GM13977 (cell line): ENCODE data around the gene NRROS.
"Not testable (repeated sequence)": the region's sequence is repeated elsewhere in the genome, so short reads cannot be mapped to it uniquely, and the experiment has no call there.

Source experiments
- DNase-seq: peaks from one replicate; pipeline ENCODE4 v3.0.0; 2012; ENCODE audit warnings: low spot score
- CTCF ChIP-seq: IDR thresholded peaks from 2 replicates; pipeline ENCODE4 v1.5.1; 2012; ENCODE audit warnings: mild to moderate bottlenecking, control low read depth; ENCODE audit not compliant: insufficient read depth; ENCODE audit errors: extremely low read depth, missing control alignments
- in situ Hi-C: fragments of 300-500 bp; cut with MboI; formaldehyde crosslinking; loops from one replicate; pipeline ENCODE4 v1.12.0; 2022; ENCODE audit warnings: low sequenced_read_pairs, low pct_unique_long_range_greater_than_20kb, mixed read lengths, inconsistent platforms; ENCODE audit not compliant: unreplicated experiment

NRROS gene

DNA sequence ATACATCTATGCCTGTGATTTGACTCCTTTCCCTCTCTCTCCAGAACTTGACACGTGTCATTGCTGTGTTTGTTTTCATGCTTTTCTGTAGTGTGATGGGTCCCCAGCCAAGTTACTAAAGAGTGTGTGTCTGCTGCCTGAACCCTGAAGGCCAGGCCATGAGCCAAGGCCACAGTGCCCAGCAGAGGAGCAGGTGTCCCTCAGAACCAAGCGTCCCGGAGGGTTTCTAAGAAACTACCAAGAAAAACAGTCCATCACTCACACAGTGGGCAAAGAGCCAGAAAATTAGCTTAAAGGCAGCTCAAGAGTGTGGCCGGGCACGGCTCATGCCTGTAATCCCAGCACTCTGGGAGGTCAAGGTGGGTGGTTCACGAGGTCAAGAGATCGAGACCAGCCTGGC lies 35.8 kb upstream of the NRROS start:
- in situ Hi-C loops: no loop called here

GRCh38 chr3:196604548-196604947 lies 34.9 kb upstream of the NRROS start:
- in situ Hi-C loops: no loop called here
- no peak for DNase-seq
- TF ChIP-seq CTCF: no peak

More for the DNA sequence above, 35.8 kb upstream of the NRROS start:
- TF ChIP-seq CTCF: no peak
- no peak for DNase-seq

GRCh38 chr3:196608693-196609092 lies 30.8 kb upstream of the NRROS start:
- in situ Hi-C loops: no loop called here
- TF ChIP-seq CTCF: no peak
- no peak for DNase-seq

GRCh38 chr3:196609343-196609775 lies 30.1 kb upstream of the NRROS start:
- peak; percentile 86 for DNase-seq
- TF ChIP-seq CTCF: peak; percentile 83
- in situ Hi-C loops: no loop called here

GRCh38 chr3:196609805-196610515 lies 29.5 kb upstream of the NRROS start:
- no peak for TF ChIP-seq CTCF
- no peak for DNase-seq
- in situ Hi-C loops: loop anchor here (10.0 kb wide), 1 partner anchor 75 kb away; no protein-coding TSS in a partner anchor

- DNase-seq: no peak
- in situ Hi-C loops: loop anchor here (10.0 kb wide), 1 partner anchor 73 kb away; no protein-coding TSS in a partner anchor
- no peak for TF ChIP-seq CTCF
These were observed 27.6 kb upstream of the NRROS start for GRCh38 chr3:196611761-196612483.

GRCh38 chr3:196615234-196615633 lies 24.3 kb upstream of the NRROS start:
- in situ Hi-C loops: loop anchor here (10.0 kb wide), 1 partner anchor 70 kb away; no protein-coding TSS in a partner anchor
- not testable (repeated sequence) for DNase-seq
